ENCODE measurements around the gene STX1A.

DNA sequence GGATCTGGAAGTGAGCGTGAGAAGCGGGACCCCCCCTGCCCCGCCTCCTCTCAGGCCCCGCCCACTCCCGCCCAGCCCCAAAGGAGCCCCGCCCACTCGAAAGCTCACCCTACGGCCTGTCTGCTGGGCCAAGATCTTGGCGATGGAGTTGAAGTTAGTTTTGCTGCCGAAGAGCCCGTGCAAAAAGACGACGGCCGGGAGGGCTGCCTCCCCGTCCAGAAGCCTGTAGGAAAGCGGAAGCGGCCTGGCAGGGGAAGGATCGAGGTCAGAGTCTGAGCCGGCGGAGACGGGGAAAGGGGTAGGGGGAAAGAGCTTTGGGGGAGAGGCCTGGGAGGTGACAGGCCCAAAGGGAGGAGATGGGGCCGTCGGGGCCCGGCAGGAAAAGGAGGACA lies 18.7 kb upstream of the STX1A start:
- TF ChIP-seq, protein P1, sequence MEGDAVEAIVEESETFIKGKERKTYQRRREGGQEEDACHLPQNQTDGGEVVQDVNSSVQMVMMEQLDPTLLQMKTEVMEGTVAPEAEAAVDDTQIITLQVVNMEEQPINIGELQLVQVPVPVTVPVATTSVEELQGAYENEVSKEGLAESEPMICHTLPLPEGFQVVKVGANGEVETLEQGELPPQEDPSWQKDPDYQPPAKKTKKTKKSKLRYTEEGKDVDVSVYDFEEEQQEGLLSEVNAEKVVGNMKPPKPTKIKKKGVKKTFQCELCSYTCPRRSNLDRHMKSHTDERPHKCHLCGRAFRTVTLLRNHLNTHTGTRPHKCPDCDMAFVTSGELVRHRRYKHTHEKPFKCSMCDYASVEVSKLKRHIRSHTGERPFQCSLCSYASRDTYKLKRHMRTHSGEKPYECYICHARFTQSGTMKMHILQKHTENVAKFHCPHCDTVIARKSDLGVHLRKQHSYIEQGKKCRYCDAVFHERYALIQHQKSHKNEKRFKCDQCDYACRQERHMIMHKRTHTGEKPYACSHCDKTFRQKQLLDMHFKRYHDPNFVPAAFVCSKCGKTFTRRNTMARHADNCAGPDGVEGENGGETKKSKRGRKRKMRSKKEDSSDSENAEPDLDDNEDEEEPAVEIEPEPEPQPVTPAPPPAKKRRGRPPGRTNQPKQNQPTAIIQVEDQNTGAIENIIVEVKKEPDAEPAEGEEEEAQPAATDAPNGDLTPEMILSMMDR (IDR thresholded peaks at IDR 0.05) = no peak
- TF ChIP-seq POLR2A (IDR thresholded peaks at IDR 0.05) = no peak
